Effector memory CD4-positive, alpha-beta T cell (primary cell): ENCODE measurements around the gene MAPK12.

Experiments
- DNase-seq, 3 donors: peaks; one replicate each; pipeline ENCODE4 v3.0.0-alpha.2; 2020
- H3K27ac ChIP-seq: 2 replicates; pipeline ENCODE4 v1.7.0; 2013; ENCODE audit warnings: mild to moderate bottlenecking, low read length, moderate library complexity; ENCODE audit not compliant: insufficient read depth, poor library complexity, severe bottlenecking
- H3K27me3 ChIP-seq: replicated peaks from 2 replicates; pipeline ENCODE4 v1.7.0; 2013; ENCODE audit warnings: mild to moderate bottlenecking, low read length; ENCODE audit not compliant: insufficient read depth, control insufficient read depth, poor library complexity, severe bottlenecking
- H3K36me3 ChIP-seq: 2 replicates; pipeline ENCODE4 v1.7.0; 2013; ENCODE audit warnings: mild to moderate bottlenecking, low read length, moderate library complexity; ENCODE audit not compliant: control insufficient read depth, insufficient read depth
- H3K4me1 ChIP-seq: 2 replicates; pipeline ENCODE4 v1.7.0; 2013; ENCODE audit warnings: low read length, mild to moderate bottlenecking; ENCODE audit not compliant: control insufficient read depth, insufficient read depth, poor library complexity, severe bottlenecking
- H3K4me3 ChIP-seq: 2 replicates; pipeline ENCODE4 v1.7.0; 2013; ENCODE audit warnings: low read length, low read depth, mild to moderate bottlenecking; ENCODE audit not compliant: insufficient read depth, poor library complexity, severe bottlenecking
- H3K9me3 ChIP-seq: 2 replicates; pipeline ENCODE4 v1.7.0; 2013; ENCODE audit warnings: mild to moderate bottlenecking, low read length, moderate library complexity; ENCODE audit not compliant: control insufficient read depth

The MAPK12 gene

GRCh38 chr22:50305923-50306566 is 44.6 kb upstream of the MAPK12 start:
- Histone ChIP-seq H3K4me1 (peaks cover 11% of the 10 kb centered on the region), H3K9me3 (no peaks in the 10 kb centered on the region), H3K36me3 (no peaks in the 10 kb centered on the region), H3K27me3 (peaks cover 5% of the 10 kb centered on the region), H3K27ac (no peak overlapping the region), H3K4me3 (no peak overlapping the region)
- no peak for DNase-seq

GRCh38 chr22:50305393-50305922 is 44.0 kb upstream of the MAPK12 start:
- Histone ChIP-seq H3K4me3 (no peak overlapping the region), H3K4me1 (peaks cover 11% of the 10 kb centered on the region), H3K36me3 (no peaks in the 10 kb centered on the region), H3K9me3 (no peaks in the 10 kb centered on the region), H3K27me3 (peaks cover 5% of the 10 kb centered on the region), H3K27ac (no peak overlapping the region)
- DNase-seq: no peak

GRCh38 chr22:50304528-50305392 is 43.3 kb upstream of the MAPK12 start:
- H3K4me3 ChIP-seq: no peak overlapping the region
- no peak for DNase-seq
- H3K9me3 ChIP-seq: no peaks in the 10 kb centered on the region
- peaks cover 5% of the 10 kb centered on the region for H3K27me3 ChIP-seq
- H3K27ac ChIP-seq: no peak overlapping the region
- H3K36me3 ChIP-seq: no peaks in the 10 kb centered on the region
- H3K4me1 ChIP-seq: peaks cover 11% of the 10 kb centered on the region

- Histone ChIP-seq H3K9me3 (no peaks in the 10 kb centered on the region), H3K4me3 (no peak overlapping the region), H3K27me3 (peaks cover 5% of the 10 kb centered on the region), H3K36me3 (no peaks in the 10 kb centered on the region), H3K4me1 (peaks cover 11% of the 10 kb centered on the region), H3K27ac (no peak overlapping the region)
- no peak for DNase-seq
These were observed 42.5 kb upstream of the MAPK12 start for GRCh38 chr22:50303848-50304527.

GRCh38 chr22:50303515-50303847 is 42.0 kb upstream of the MAPK12 start:
- no peaks in the 10 kb centered on the region for H3K36me3 ChIP-seq

GRCh38 chr22:50302564-50302963 is 41.1 kb upstream of the MAPK12 start:
- Histone ChIP-seq H3K36me3 (no peaks in the 10 kb centered on the region), H3K27me3 (peaks cover 8% of the 10 kb centered on the region), H3K9me3 (no peaks in the 10 kb centered on the region), H3K4me1 (peaks cover 11% of the 10 kb centered on the region), H3K27ac (no peak overlapping the region), H3K4me3 (no peak overlapping the region)
- DNase-seq: no peak

More at GRCh38 chr22:50303515-50303847, 42.0 kb upstream of the MAPK12 start:
- DNase-seq: no peak
- Histone ChIP-seq H3K27me3 (peaks cover 5% of the 10 kb centered on the region), H3K4me3 (no peak overlapping the region), H3K9me3 (no peaks in the 10 kb centered on the region), H3K27ac (no peak overlapping the region), H3K4me1 (peaks cover 11% of the 10 kb centered on the region)

- Histone ChIP-seq H3K4me1 (peaks cover 10% of the 10 kb centered on the region), H3K27me3 (peaks cover 10% of the 10 kb centered on the region), H3K36me3 (no peaks in the 10 kb centered on the region), H3K9me3 (no peaks in the 10 kb centered on the region), H3K4me3 (no peak overlapping the region), H3K27ac (no peak overlapping the region)
- no peak for DNase-seq
These were observed 40.6 kb upstream of the MAPK12 start for GRCh38 chr22:50302041-50302541.

GRCh38 chr22:50301581-50301991 is 40.1 kb upstream of the MAPK12 start:
- Histone ChIP-seq H3K27me3 (peaks cover 7% of the 10 kb centered on the region), H3K4me3 (no peak overlapping the region), H3K27ac (no peak overlapping the region), H3K4me1 (peaks cover 5% of the 10 kb centered on the region), H3K36me3 (no peaks in the 10 kb centered on the region), H3K9me3 (no peaks in the 10 kb centered on the region)
- DNase-seq: no peak

- no peaks in the 10 kb centered on the region for H3K36me3 ChIP-seq
- H3K27ac ChIP-seq: no peak overlapping the region
- no peak overlapping the region for H3K4me3 ChIP-seq
- H3K27me3 ChIP-seq: peaks cover 6% of the 10 kb centered on the region
- DNase-seq: no peak
- no peaks in the 10 kb centered on the region for H3K9me3 ChIP-seq
- H3K4me1 ChIP-seq: no peaks in the 10 kb centered on the region
These were observed 39.3 kb upstream of the MAPK12 start for GRCh38 chr22:50300620-50301257.
